HAP-1 (cell line): ENCODE measurements around the gene HES4.

Experiments
- DNase-seq, 2 experiments: peaks; one replicate each; pipeline ENCODE4 v3.0.0-alpha.2; 2016 to 2020; ENCODE audit warnings: low spot score in 2 of 2
- H3K27me3 ChIP-seq: fragments of 250-450 bp; sonication (Bioruptor Pico); 2 replicates; pipeline ENCODE4 v1.5.1; 2020; ENCODE audit warnings: low read depth, mild to moderate bottlenecking, moderate library complexity
- H3K36me3 ChIP-seq: fragments of 250-450 bp; sonication (Bioruptor Pico); replicated peaks from 2 replicates; pipeline ENCODE4 v1.5.1; 2020; ENCODE audit warnings: mild to moderate bottlenecking
- H3K4me1 ChIP-seq: fragments of 250-450 bp; sonication (Bioruptor Pico); 2 replicates; pipeline ENCODE4 v1.5.1; 2020; ENCODE audit warnings: mild to moderate bottlenecking
- H3K4me3 ChIP-seq: fragments of 250-450 bp; sonication (Bioruptor Pico); 2 replicates; pipeline ENCODE4 v1.5.1; 2020; ENCODE audit warnings: mild to moderate bottlenecking, moderate library complexity
- H3K9me3 ChIP-seq: fragments of 250-450 bp; sonication (Bioruptor Pico); 2 replicates; pipeline ENCODE4 v1.5.1; 2020; ENCODE audit warnings: mild to moderate bottlenecking, moderate library complexity
- in situ Hi-C: fragments of 300-500 bp; cut with MboI; formaldehyde crosslinking; loops from 3 replicates; pipeline ENCODE4 v1.14.3; 2020; ENCODE audit warnings: low sequenced_read_pairs, inconsistent platforms, mixed read lengths

Gene HES4

DNA sequence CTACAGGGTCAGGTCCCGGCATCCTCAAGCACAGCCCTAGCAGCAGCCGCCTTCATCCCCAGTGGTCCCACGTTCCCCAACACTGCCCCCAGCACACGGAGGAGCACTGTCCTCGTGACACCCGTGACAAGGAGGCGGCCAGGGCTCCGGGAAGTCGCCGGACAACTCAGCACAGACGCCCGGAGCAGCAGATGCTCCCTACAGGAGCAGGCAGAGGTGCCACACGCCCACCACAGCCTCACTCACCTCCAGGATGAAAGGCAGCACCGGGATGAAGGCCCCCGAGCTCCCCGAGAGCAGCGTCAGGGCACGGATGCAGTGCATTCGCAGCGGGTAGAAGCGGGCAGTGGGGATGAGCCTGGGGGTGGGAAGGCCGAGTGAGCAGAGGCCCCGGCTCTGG is 49.0 kb downstream of the HES4 start:
- Histone ChIP-seq H3K9me3 (no peaks in the 10 kb centered on the region), H3K27me3 (no peaks in the 10 kb centered on the region), H3K4me3 (no peak overlapping the region), H3K36me3 (peaks cover 95% of the 10 kb centered on the region), H3K4me1 (no peaks in the 10 kb centered on the region)
- DNase-seq = no peak
- in situ Hi-C loops = no loop called here

DNA sequence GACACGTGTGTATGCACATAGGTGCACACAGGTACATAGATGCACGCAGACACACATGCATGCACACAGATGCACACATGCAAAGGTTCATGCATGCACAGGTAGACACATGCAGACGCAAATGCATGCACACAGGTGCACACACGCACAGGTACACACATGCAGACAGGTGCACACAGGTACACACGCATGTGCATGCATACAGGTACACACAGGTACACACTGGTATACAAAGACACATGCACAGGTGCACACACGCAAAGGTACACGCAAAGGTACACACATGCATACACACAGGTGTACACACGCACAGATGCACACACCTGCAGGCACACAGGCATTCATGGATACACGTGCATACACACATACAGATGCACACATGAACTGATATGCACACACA is 49.6 kb downstream of the HES4 start:
- DNase-seq = no peak
- H3K9me3 ChIP-seq = no peaks in the 10 kb centered on the region
- H3K36me3 ChIP-seq = peaks cover 95% of the 10 kb centered on the region
- in situ Hi-C loops = no loop called here
- H3K4me3 ChIP-seq = no peak overlapping the region
- no peaks in the 10 kb centered on the region for H3K4me1 ChIP-seq
- no peaks in the 10 kb centered on the region for H3K27me3 ChIP-seq
